ENCODE results near the gene CCL27.

Gene CCL27

GRCh38 chr9:34662526-34663302 is at the start of gene CCL27:
Gene CCL27, minus strand, starts transcription at chr9:34662657. Its CDS starts 24 bp downstream, at chr9:34662633.
- DNase-seq (ENCODE audit: low spot score) = no peak

- DNase-seq (ENCODE audit: low spot score) = no peak
Observed at GRCh38 chr9:34712140-34712539, 49.7 kb upstream of the CCL27 start.

- DNase-seq (ENCODE audit: low spot score) = no peak
Observed at GRCh38 chr9:34710023-34710422, 47.6 kb upstream of the CCL27 start, which contains the start of gene CCL21. Gene CCL21, minus strand, starts transcription at chr9:34710136. Its CDS starts 70 bp downstream, at chr9:34710066.

- no peak for DNase-seq (ENCODE audit: low spot score)
Observed at GRCh38 chr9:34709196-34709978, 46.9 kb upstream of the CCL27 start.

- no peak for DNase-seq (ENCODE audit: low spot score)
Observed at GRCh38 chr9:34707130-34707529, 44.7 kb upstream of the CCL27 start.

GRCh38 chr9:34701769-34702736 is 39.6 kb upstream of the CCL27 start:
- DNase-seq (ENCODE audit: low spot score) = peak; percentile 86

- DNase-seq (ENCODE audit: low spot score) = peak; percentile 90
Observed at GRCh38 chr9:34701023-34701768, 38.7 kb upstream of the CCL27 start.

- no peak for DNase-seq (ENCODE audit: low spot score)
Observed at GRCh38 chr9:34694811-34695210, 32.4 kb upstream of the CCL27 start.

GRCh38 chr9:34693560-34693959 is 31.1 kb upstream of the CCL27 start:
- no peak for DNase-seq (ENCODE audit: low spot score)

- DNase-seq (ENCODE audit: low spot score) = no peak
Observed at GRCh38 chr9:34691936-34692315, 29.5 kb upstream of the CCL27 start.

- no peak for DNase-seq (ENCODE audit: low spot score)
Observed at GRCh38 chr9:34690983-34691935, 28.8 kb upstream of the CCL27 start, which contains the start of gene CCL19. Gene CCL19, minus strand, starts transcription at chr9:34691276. Its CDS starts 137 bp downstream, at chr9:34691139.

- no peak for DNase-seq (ENCODE audit: low spot score)
Observed at GRCh38 chr9:34689512-34689911, 27.1 kb upstream of the CCL27 start.

- DNase-seq (ENCODE audit: low spot score) = no peak
Observed at GRCh38 chr9:34689116-34689470, 26.6 kb upstream of the CCL27 start.

- no peak for DNase-seq (ENCODE audit: low spot score)
Observed at GRCh38 chr9:34688329-34689115, 26.1 kb upstream of the CCL27 start.

GRCh38 chr9:34687276-34688030 is 25.0 kb upstream of the CCL27 start:
- no peak for DNase-seq (ENCODE audit: low spot score)

GRCh38 chr9:34686732-34687131 is 24.3 kb upstream of the CCL27 start:
- DNase-seq (ENCODE audit: low spot score) = no peak

- no peak for DNase-seq (ENCODE audit: low spot score)
Observed at GRCh38 chr9:34686231-34686630, 23.8 kb upstream of the CCL27 start.

- no peak for DNase-seq (ENCODE audit: low spot score)
Observed at GRCh38 chr9:34685591-34685990, 23.1 kb upstream of the CCL27 start.

- no peak for DNase-seq (ENCODE audit: low spot score)
Observed at GRCh38 chr9:34684816-34685215, 22.4 kb upstream of the CCL27 start.

Data from ecto neural progenitor cell (in vitro differentiated cells).